NB4 (cell line): Measurements from ENCODE around the gene DLG2.

Experiments
- DNase-seq: peaks from one replicate; pipeline ENCODE4 v3.0.0; 2010; ENCODE audit warnings: low read depth
- H3K4me3 ChIP-seq: one replicate; pipeline ENCODE4 v1.5.1; 2011; ENCODE audit warnings: mild to moderate bottlenecking, low read depth, low read length, moderate library complexity
- CTCF ChIP-seq: IDR thresholded peaks from one replicate; pipeline ENCODE4 v1.5.1; 2012; ENCODE audit warnings: low read depth, low read length
- MAX ChIP-seq: IDR thresholded peaks from 2 replicates; pipeline ENCODE4 v1.6.1; 2011; ENCODE audit warnings: low read depth, low read length
- MYC ChIP-seq: IDR thresholded peaks from 2 replicates; pipeline ENCODE4 v1.6.1; 2011; ENCODE audit warnings: low read depth, low read length
- POLR2A ChIP-seq: IDR thresholded peaks from 2 replicates; pipeline ENCODE4 v1.6.1; 2011; ENCODE audit warnings: mild to moderate bottlenecking; ENCODE audit not compliant: insufficient read length; ENCODE audit errors: extremely low read depth

The DLG2 gene

GRCh38 chr11:84250834-84251613, 1376.1 kb downstream of the DLG2 start:
- no peak overlapping the region for H3K4me3 ChIP-seq
- TF ChIP-seq POLR2A (no peak), MYC (no peak), MAX (no peak), CTCF (no peak)
- no peak for DNase-seq

- H3K4me3 ChIP-seq = no peak overlapping the region
- DNase-seq = peak; percentile 13
- TF ChIP-seq CTCF = no peak
- no peak for TF ChIP-seq POLR2A
- TF ChIP-seq MAX = no peak
- TF ChIP-seq MYC = no peak
Measured at GRCh38 chr11:84249344-84250135, 1377.6 kb downstream of the DLG2 start.

GRCh38 chr11:84247926-84248325, 1379.2 kb downstream of the DLG2 start:
- DNase-seq = no peak
- no peak overlapping the region for H3K4me3 ChIP-seq
- TF ChIP-seq MAX (no peak), MYC (no peak), CTCF (no peak), POLR2A (no peak)

- DNase-seq = no peak
- no peak overlapping the region for H3K4me3 ChIP-seq
Measured at GRCh38 chr11:84247129-84247528, 1380.0 kb downstream of the DLG2 start.

GRCh38 chr11:84243629-84244263, 1383.4 kb downstream of the DLG2 start:
- no peak for DNase-seq
- TF ChIP-seq MAX (no peak), CTCF (no peak), POLR2A (no peak), MYC (no peak)

More at GRCh38 chr11:84247129-84247528, 1380.0 kb downstream of the DLG2 start:
- TF ChIP-seq POLR2A (no peak), CTCF (no peak), MYC (no peak), MAX (no peak)

More at GRCh38 chr11:84243629-84244263, 1383.4 kb downstream of the DLG2 start:
- H3K4me3 ChIP-seq = no peak overlapping the region
